Peyer's patch (tissue), 4 donors: ENCODE data around the gene FXYD3. TPM values are rescaled to one million over a fixed set of nuclear protein-coding genes. Genes with fewer than 3 reads are reported as not detected.
"Not testable (repeated sequence)": the region's sequence is repeated elsewhere in the genome, so short reads cannot be mapped to it uniquely, and the experiment has no call there.

Experiments used
- DNase-seq, 3 donors: peaks; one replicate each; pipeline ENCODE4 v3.0.0-alpha.2; 2017 to 2019
- H3K27ac ChIP-seq, 4 donors: fragments of 200-600 bp; sonication (generic); one replicate each; pipeline ENCODE4 v1.5.1; 2016 to 2019
- H3K27me3 ChIP-seq, 2 donors: fragments of 200-600 bp; sonication (generic); one replicate each; pipeline ENCODE4 v1.5.1; 2019
- H3K36me3 ChIP-seq, 3 donors: fragments of 200-600 bp; sonication (generic); one replicate each; pipeline ENCODE4 v1.5.1; 2016 to 2019
- H3K4me1 ChIP-seq, 4 donors: fragments of 200-600 bp; sonication (generic); one replicate each; pipeline ENCODE4 v1.5.1; 2016 to 2019
- H3K4me3 ChIP-seq, 4 donors: fragments of 200-600 bp; sonication (generic); 1 replicate in 3 of 4; 2 replicates in 1 of 4; pipeline ENCODE4 v1.5.1; 2016 to 2019; ENCODE audit warnings: mild to moderate bottlenecking in 1 of 4
- H3K9me3 ChIP-seq, 4 donors: fragments of 200-600 bp; sonication (generic); one replicate each; pipeline ENCODE4 v1.5.1; 2016 to 2019; ENCODE audit warnings: mild to moderate bottlenecking in 1 of 4
- POLR2A ChIP-seq, 2 donors: fragments of 450-650 bp; IDR thresholded peaks; one replicate each; pipeline ENCODE4 v1.5.1; 2017; ENCODE audit warnings: antibody characterized with exemption in 2 of 2, mild to moderate bottlenecking in 2 of 2, moderate library complexity in 2 of 2
- total RNA-seq, 4 donors: library from RNA; depleted of rRNA; stranded (reverse); fragments of >200 nt; gene quantifications; one replicate each; pipeline ENCODE4 v1.1.0, GENCODE V29; 2016
- TF ChIP-seq, protein P1 (sequence below), 6 experiments: fragments of 450-650 bp in 4 of 6; fragments of 200-600 bp in 2 of 6; sonication (generic) in 1 of 6; IDR thresholded peaks; one replicate each; pipeline ENCODE4 v1.5.1; 2017 to 2019; ENCODE audit warnings: antibody characterized with exemption in 6 of 6, mild to moderate bottlenecking in 3 of 6, moderate library complexity in 1 of 6

The FXYD3 gene
- total RNA-seq, 4 donors from 2014 or later, result 33.0 to 1,418 (median 1,063) TPM

DNA sequence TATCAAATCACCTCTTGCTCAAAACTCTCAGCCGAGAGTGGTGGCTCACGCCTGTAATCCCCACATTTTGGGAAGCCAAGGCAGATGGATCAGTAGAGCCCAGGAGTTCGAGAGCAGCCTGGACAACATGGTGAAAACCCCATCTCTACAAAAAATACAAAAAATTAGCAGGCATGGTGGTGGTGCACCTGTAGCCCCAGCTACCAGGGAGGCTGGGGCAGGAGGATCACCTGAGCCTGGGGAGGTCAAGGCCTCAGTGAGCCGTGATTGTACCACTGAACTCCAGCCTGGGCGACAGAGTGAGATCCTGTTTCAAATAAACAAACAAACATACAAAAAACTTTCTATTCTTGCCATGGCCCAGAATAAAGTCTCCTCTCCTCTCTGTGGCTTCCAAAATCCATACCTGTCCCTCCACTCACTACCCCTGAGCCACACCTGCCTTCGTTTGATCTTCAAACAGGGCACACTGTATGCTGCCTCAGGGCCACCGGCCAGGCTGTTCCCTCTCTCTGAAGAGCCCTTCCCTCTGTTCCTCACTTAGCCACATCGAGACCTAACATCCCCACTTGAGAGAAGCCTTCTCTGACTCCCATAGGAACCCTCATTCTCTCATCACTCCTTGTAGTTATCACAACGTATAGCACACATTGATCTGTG, 12.9 kb downstream of the FXYD3 start:
- Histone ChIP-seq H3K4me1 (peaks cover 4 to 43% (median 6%) of the 10 kb centered on the region in 4 donors), H3K27ac (peak overlapping the region in 3 of 4 donors; percentile 12 to 97 (median 83)), H3K36me3 (peaks cover 0 to 1% (median 0%) of the 10 kb centered on the region in 3 donors), H3K9me3 (no peaks in the 10 kb centered on the region), H3K4me3 (no peak overlapping the region), H3K27me3 (no peaks in the 10 kb centered on the region)
- no peak for TF ChIP-seq POLR2A (IDR thresholded peaks at IDR 0.05)
- TF ChIP-seq, protein P1, sequence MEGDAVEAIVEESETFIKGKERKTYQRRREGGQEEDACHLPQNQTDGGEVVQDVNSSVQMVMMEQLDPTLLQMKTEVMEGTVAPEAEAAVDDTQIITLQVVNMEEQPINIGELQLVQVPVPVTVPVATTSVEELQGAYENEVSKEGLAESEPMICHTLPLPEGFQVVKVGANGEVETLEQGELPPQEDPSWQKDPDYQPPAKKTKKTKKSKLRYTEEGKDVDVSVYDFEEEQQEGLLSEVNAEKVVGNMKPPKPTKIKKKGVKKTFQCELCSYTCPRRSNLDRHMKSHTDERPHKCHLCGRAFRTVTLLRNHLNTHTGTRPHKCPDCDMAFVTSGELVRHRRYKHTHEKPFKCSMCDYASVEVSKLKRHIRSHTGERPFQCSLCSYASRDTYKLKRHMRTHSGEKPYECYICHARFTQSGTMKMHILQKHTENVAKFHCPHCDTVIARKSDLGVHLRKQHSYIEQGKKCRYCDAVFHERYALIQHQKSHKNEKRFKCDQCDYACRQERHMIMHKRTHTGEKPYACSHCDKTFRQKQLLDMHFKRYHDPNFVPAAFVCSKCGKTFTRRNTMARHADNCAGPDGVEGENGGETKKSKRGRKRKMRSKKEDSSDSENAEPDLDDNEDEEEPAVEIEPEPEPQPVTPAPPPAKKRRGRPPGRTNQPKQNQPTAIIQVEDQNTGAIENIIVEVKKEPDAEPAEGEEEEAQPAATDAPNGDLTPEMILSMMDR (IDR thresholded peaks at IDR 0.05), result no peak
- DNase-seq, result no peak

DNA sequence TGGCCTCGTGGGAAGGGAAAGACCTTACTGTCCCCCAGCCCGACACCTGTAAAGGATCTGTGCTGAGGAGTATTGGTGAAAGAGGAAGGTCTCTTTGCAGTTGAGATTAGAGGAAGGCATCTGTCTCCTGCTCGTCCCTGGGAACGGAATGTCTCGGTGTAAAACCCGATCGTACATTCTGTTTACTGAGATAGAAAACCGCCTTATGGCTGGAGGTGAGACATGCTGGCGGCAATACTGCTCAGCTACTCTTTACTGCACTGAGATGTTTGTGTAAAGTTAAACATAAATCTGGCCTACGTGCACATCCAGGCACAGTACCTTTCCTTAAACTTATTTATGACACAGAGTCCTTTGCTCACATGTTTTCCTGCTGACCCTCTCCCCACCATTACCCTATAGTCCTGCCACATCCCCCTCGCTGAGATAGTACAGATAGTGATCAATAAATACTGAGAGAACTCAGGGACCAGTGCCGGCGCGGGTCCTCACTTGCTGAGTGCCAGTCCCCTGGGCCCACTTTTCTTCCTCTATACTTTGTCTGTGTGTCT, 14.2 kb downstream of the FXYD3 start:
- H3K27me3 ChIP-seq, H3K9me3 ChIP-seq, H3K36me3 ChIP-seq, H3K4me3 ChIP-seq: not testable (repeated sequence)
- DNase-seq, result peak in 1 of 3 donors; percentile 74
- Histone ChIP-seq H3K27ac (peak overlapping the region in 2 of 4 donors; percentile 83 to 95), H3K4me1 (peaks cover 2 to 32% (median 3%) of the 10 kb centered on the region in 4 donors)
- peak; percentile 18 to 42 for TF ChIP-seq POLR2A (IDR thresholded peaks at IDR 0.05)

DNA sequence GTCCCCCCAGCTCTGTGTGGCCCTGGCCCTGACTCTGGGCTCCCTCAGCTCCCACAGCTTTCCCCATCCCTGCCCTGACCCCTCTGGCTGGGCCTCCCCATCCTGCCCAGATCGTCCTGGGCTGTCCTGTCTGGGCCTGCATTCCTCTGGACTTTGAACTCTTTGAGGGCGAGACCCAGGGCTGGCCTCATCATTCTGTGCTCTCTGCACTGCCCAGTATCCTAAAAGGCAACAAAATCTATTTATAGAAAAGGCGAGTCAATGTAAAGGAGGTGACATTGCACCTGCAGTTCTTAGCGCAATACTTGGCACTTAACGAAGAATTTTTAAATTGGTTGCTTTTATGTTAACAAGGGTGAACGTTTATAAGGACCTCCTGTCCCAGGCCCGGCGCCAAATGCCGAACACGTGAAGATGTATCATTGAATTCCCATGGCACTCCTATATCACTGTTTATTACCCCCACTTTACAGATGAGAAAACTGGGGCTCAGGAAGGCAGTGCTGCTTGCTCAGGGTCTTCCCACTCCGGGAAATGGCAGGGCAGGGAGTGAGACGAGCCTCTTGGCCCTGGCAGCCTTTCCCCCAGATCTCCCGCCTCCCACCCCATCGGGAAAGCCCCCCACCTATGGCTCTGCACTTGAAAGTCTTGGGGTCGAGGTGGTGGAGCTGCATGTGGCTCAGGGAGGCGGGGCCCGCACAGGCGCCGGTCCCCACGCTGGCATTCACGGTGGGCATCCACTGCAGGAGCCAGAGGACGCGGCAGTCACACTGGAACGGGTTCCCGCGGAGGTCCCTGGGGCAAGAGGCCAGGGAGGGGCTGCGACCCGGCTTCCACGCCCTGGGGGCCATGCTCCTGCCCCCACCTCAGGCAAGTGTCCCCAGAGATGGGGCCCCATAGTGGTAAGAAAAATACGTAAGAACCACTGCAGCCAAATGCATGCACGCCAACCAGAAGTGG, 15.4 kb downstream of the FXYD3 start:
- H3K27me3 ChIP-seq, result no peaks in the 10 kb centered on the region
- H3K9me3 ChIP-seq, result no peaks in the 10 kb centered on the region
- no peaks in the 10 kb centered on the region for H3K36me3 ChIP-seq
- DNase-seq, result peak in 1 of 3 donors; percentile 88
- peaks cover 0 to 31% (median 0%) of the 10 kb centered on the region in 4 donors for H3K4me1 ChIP-seq
- peak in 1 of 2 donors; percentile 51 for TF ChIP-seq POLR2A (IDR thresholded peaks at IDR 0.05)
- TF ChIP-seq, protein P1 (IDR thresholded peaks at IDR 0.05), result no peak
- peak overlapping the region in 3 of 4 donors; percentile 24 to 95 (median 83) for H3K27ac ChIP-seq
- no peak overlapping the region for H3K4me3 ChIP-seq

DNA sequence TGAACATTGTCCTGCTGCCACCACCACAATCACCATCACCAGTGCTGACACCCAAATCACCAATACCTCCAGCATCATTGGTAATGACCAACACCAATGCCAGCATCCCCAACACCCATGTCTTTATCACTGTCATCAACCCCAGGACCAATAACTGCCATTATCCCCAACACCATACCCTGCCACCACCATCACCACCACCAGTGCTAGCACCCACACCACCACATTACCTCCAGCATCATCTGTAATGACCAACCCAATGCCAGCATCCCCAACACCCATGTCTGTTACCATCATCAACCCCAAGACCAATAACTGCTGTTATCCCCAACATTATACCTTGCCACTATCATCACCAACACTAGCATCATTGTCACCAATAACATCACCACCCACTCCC, 16.6 kb downstream of the FXYD3 start:
- DNase-seq, result no peak
- TF ChIP-seq, protein P1 (IDR thresholded peaks at IDR 0.05), result no peak
- TF ChIP-seq POLR2A (IDR thresholded peaks at IDR 0.05), result no peak
- Histone ChIP-seq H3K36me3 (no peaks in the 10 kb centered on the region), H3K4me3 (no peak overlapping the region), H3K27ac (peak overlapping the region in 1 of 4 donors; percentile 95), H3K27me3 (no peaks in the 10 kb centered on the region), H3K9me3 (no peaks in the 10 kb centered on the region), H3K4me1 (peaks cover 0 to 38% (median 0%) of the 10 kb centered on the region in 4 donors)

DNA sequence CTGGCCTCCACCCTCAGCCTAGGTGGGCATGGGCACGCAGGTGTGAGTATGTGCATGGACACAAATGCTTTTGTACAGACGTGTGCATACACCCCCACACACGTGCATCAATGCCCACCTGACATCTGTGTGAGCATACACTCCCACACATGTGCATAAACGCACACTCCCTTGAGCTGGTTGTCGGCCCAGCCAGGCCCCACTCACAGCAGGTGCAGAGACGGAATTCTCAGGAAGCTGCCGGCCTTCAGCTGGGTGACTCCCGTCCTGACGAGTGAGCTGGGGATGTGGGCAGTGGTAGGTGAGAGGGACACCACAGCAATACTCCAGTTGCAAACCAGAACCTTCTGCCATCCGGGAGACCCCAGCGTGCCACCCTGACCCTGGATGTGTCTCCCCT, 18.2 kb downstream of the FXYD3 start:
- TF ChIP-seq, protein P1 (IDR thresholded peaks at IDR 0.05), result no peak
- no peak for TF ChIP-seq POLR2A (IDR thresholded peaks at IDR 0.05)
- Histone ChIP-seq H3K36me3 (no peaks in the 10 kb centered on the region), H3K4me3 (peak overlapping the region in 1 of 4 donors; percentile 22), H3K4me1 (peaks cover 0 to 39% (median 0%) of the 10 kb centered on the region in 4 donors), H3K27me3 (no peaks in the 10 kb centered on the region), H3K27ac (peak overlapping the region in 2 of 4 donors; percentile 26 to 46), H3K9me3 (no peaks in the 10 kb centered on the region)
- no peak for DNase-seq
